GM19452 (cell line): ENCODE results near the gene PIP5K1B.
A peak's percentile ranks its signal among the peaks of the same experiment; 100 is the strongest.

Experiments used
- ATAC-seq: cut with Tn5 transposase; IDR thresholded peaks from one replicate; pipeline ENCODE4 v1.9.1; 2021; ENCODE audit not compliant: unreplicated experiment

PIP5K1B gene

DNA sequence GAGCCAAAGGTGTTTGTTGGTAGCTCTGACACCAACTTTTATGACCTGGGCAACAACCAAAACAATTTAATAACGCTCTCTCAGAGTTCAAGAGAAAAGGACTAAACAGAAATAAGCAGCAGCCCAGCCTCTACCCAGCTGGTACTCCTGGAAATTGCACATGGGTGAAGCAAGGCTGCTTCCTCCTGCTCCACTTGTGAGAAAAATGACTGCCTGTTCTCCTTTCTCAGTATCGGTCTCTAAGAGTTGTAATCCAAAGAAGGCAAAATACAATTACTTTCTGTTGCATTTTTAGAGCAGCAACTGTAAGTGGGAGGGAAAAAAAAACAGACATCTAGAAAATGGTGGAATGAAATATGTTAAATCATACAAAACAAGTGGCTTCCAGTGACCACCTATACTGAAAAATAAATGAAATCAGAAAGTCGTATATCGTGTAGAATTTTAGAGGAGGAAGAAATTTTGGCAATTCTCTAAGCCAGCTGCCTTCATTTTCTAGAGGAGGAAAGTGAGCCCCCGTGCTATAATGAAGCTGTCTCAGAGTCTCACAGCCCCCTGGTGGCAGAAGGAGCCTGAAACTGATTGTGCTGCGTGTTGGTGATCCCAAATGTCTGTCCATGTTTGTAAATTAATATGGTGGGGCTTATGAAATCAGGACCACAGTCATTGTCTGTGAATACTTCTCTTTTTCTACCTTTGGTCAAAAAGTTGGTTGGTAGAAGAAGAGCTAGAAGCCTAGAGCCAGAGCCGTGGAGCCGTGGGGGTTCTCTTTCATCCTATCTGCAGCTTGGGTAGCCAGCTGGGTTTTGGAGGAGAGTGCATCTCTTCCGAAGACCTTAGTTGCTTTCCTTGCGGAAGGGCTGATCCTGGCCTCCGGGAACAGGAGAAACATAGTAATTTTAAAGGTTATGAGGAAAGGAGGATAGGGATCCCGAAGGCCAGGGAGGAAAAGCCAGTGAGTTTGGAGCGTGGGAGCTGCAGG is 139.9 kb downstream of the PIP5K1B start:
- ATAC-seq = peak; percentile 65

- ATAC-seq = peak; percentile 45
Observed at GRCh38 chr9:68847765-68848164, 142.7 kb downstream of the PIP5K1B start.

DNA sequence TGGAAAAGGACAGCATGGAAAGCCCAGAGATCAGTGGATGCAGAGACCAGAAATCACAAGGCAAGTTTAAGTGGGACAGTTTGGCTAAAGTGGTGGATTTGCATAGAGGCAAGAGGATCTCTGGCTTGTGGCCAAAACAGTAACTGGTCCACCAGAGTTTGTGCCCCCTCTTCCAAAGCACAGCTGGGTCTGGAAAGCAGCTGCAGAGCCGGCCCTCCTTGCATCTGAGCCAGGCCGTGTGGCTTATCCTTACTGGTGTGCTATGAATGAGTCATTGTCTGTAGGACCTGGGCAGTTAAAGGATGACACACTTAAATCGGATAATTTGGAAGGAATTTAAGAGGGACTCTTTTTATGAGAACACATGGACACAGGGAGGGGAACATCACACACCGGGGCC is 146.6 kb downstream of the PIP5K1B start:
- no peak for ATAC-seq

DNA sequence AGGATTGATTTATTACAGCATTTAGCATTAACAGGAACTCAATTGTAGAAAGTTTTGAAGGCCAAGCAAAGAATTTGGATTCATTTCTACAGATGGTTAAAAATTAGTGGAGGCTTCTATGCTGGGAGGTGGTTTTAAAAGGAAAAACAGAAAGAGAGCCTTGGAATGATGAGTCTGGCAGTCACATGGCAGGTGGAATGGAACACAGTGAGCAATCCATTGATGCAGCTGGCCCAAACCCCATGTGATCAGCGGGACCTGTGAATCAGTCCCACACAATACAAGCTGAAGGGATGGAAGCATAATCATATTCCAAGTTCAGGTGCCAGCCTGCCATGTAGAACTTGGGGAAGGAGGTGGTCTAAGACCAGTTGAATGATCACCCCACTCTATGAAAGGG is 147.9 kb downstream of the PIP5K1B start:
- ATAC-seq = no peak

DNA sequence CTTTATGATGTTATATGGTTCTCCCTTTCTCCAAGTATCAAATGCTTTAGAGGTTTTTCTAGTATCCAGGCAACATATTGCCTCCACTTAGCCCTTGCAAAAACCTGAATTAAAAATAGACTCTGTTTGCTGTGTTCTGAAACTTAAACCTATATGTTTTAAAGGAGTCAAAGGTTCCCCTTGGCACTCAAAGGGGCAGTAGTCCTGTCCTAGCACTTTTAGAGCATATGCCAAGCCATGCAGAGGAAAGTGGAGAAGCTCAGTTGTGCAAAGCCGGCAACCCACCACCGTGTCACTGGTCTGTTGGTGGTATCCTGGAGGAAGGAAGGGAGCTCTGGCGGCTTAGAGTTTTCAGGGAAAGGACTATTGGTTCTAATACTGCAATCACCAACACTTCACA is 154.3 kb downstream of the PIP5K1B start:
- ATAC-seq = no peak

- no peak for ATAC-seq
Observed at GRCh38 chr9:68860419-68860818, 155.4 kb downstream of the PIP5K1B start.

- ATAC-seq = no peak
Observed at GRCh38 chr9:68861436-68861835, 156.4 kb downstream of the PIP5K1B start.

DNA sequence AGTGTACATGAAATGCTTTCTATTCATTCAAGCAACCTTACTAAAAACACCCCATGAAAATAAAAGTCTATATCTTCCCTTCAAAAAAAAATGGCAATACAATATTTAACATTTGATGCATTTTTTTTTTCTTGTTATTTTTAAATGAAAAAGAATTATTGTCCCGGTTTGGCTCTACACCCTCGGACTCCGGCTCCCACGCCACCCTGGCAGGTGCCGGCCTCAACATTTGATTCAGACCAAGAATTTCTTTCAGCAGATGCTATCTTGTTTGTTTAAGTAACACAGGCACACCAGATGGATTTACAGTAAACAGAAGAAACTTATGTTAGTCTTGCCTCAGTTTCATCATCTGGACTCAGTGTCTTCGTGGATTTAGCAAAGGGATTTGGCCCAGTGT is 162.0 kb downstream of the PIP5K1B start:
- ATAC-seq = no peak

DNA sequence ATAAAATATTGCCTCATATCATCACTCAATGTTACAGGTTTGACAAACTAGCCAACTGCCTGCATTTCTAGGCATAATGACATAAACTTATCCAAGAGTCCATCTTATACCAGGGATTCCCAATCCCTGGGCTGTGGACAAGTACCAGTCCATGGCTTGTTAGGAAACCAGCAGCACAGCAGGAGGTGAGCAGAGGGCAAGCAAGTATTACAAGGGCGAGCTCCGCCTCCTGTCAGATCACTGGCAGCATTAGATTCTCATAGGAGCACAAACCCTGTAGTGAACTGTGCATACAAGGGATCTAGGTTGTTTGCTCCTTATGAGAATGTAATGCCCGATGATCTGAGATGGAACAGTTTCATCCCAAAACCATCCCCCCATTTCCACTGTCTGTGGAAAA is 164.0 kb downstream of the PIP5K1B start:
- no peak for ATAC-seq

- ATAC-seq = no peak
Observed at GRCh38 chr9:68870086-68870485, 165.0 kb downstream of the PIP5K1B start.

DNA sequence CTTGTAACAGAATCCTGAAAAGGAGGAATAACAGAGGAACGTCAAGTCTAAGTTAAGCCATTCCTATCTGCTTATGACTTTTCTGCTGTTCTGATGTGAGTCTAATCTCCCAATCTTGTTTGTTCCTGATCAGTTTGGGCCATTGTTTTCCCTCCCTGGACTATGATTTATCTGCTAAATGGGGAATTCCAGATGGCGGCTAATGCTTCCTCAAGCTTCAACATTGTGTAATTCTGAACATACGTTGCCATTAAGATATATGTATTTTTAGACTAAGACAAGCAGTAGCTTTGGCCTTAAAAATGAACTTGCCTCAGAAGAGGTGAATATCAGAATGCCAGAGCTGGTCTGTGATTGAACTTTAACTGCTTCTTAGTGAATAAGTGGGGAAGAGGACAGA is 166.2 kb downstream of the PIP5K1B start:
- ATAC-seq = no peak

- ATAC-seq = no peak
Observed at GRCh38 chr9:68872026-68872501, 167.0 kb downstream of the PIP5K1B start.

- no peak for ATAC-seq
Observed at GRCh38 chr9:68873179-68873578, 168.1 kb downstream of the PIP5K1B start.

DNA sequence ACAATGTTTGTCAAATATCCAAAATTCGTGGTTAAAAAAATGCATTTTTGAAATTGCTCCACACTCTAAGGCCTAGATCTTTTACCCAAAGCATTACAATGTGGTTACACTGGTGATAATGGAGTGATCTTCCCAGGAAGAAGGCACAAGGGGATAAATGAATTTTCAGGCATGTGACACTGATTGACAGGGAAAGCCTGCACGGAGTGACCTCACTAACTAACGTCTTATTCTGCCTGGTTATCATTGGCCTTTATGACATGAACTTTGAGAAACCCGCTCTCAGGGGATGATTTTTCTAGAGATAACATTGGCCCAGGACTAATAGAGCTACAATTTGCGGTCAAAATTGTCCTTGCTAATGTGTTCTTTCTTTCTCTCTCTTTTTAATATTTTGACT is 171.2 kb downstream of the PIP5K1B start:
- no peak for ATAC-seq

DNA sequence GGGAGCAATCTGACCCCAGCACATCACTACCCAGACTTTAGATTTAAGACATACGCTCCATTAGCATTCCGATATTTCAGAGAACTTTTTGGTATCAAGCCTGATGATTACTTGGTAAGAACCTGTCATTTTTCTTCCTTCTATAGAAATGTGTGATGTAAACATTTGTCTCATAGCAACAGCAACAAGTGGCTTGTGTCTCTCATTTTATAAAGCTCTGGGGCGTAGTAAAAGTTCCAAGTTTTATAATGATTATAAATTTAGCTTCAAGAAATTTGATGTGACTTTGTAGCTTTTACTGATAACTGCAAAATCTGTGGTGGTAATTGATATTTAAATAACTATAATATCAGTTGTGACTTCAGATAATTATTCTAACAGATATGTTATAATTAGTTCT is 171.6 kb downstream of the PIP5K1B start:
- ATAC-seq = no peak

DNA sequence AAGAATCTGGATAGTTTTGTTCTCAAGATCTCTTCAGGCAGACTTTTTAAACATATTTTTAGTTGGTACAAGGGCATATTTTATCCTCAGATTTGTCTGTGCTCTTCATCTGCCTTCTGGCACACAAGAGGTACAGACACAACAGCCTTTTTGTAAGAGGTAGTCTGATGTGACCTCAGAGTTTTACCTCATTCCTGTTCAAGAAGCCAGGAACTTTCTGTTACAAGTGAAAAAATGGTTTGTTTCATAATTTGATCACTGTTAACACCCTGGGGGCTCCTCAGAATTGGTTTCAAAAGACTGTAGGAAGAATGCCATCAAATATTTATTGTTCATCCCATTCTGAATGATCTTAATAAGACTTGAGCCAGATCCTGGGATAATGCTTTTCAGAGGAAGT is 172.2 kb downstream of the PIP5K1B start:
- ATAC-seq = no peak

DNA sequence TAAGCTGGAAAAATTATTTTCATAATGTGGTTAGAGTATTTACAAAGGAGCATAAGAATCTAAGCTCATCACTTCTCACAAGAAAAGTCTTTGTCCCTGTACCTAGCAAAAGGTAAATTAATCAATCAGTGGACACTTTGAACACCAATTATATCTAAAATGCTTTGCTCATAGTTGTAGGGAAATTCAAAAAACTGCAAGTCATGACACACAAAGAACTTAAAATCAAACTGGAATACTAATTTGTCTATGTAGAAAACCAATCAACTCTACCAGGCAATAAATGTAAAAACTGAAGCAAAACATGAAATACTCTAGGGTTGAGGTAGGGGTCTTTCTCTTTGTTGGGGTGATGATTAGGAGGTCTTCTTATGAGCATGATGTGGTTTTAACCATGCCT is 173.4 kb downstream of the PIP5K1B start:
- ATAC-seq = no peak

GRCh38 chr9:68883224-68883623 is 178.2 kb downstream of the PIP5K1B start:
- no peak for ATAC-seq

DNA sequence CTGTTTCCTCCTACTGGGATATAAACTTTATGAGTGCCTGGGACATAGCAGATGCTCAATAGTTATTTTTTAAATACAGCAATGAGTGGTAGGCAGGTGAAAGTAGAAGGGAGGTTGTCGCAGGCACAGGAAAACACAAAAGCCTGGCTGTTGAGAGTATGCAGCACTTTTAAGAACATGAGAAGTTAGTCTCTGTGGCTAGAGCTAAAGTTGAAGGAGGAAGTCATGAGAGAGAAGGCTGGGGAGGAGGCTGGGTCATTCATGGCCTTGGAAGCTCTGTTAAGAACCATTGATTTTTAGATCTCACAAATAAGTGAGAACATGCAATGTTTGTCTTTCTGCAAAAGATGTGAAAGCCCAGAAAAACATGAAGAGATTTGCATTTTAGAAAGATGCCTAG is 182.2 kb downstream of the PIP5K1B start:
- ATAC-seq = no peak

- ATAC-seq = no peak
Observed at GRCh38 chr9:68894502-68894901, 189.5 kb downstream of the PIP5K1B start.

DNA sequence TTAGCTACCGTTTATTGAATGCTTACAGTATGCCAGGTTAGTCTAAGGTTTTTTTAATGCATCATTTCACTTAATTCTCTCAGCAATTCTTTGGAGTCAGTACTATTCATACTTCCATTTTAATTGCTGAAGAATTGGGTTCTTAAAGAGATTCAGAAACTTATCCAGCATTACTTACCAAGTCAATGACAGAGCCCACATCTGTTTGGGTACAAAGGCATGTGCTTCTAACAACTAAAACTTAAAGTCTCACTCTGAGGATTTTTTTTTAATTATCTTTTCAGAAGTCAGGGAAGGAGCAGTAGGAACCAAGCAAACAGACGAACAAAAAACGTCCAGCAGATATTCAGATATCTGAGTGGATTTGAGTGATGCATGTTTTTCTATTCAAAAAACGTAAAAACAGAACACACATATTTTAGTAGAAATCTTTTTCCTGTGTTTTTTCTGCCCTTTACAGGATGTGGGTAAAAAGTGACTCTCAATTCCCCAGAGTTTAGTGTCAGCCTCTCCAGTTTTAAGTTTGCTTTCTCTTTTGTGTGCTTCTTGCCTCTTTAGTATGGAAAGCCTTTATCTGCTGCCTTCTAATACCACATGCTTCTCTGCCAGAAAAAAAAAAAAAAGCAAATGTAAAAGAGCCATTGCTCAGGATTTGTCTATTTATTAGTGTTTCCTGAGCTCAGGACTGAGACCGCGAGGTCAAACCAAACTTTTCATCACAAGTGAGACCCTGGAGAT is 190.9 kb downstream of the PIP5K1B start:
- ATAC-seq = peak; percentile 92

GRCh38 chr9:68896486-68896885 is 191.4 kb downstream of the PIP5K1B start:
- peak; percentile 18 for ATAC-seq
